Activated T-helper 2 cell treated with anti-CD3 and anti-CD28 coated beads, Interferon-gamma antibody, Interleukin-2, Interleukin-4, amounts not matched to agents 10 μg/mL and 5 μg/mL and 100 μg/mL, durations not matched to agents 14 hours and 24 hours and 36 hours (primary cell): ENCODE results near the gene GALNT12. TPM values are rescaled to one million over a fixed set of nuclear protein-coding genes. Genes with fewer than 3 reads are reported as not detected.
A peak's percentile ranks its signal among the peaks of the same experiment; 100 is the strongest.

ENCODE experiments used
- DNase-seq: peaks from one replicate; pipeline ENCODE4 v3.0.0; 2021; ENCODE audit warnings: low spot score
- H3K27ac Mint-ChIP-seq: one replicate; pipeline ENCODE4 v1.8.0; 2021; ENCODE audit warnings: mixed read lengths
- H3K27me3 Mint-ChIP-seq: one replicate; pipeline ENCODE4 v1.8.0; 2021; ENCODE audit warnings: low read depth, mixed read lengths
- H3K36me3 Mint-ChIP-seq: one replicate; pipeline ENCODE4 v1.8.0; 2021; ENCODE audit warnings: low read depth, mixed read lengths
- H3K4me1 Mint-ChIP-seq: one replicate; pipeline ENCODE4 v1.8.0; 2021; ENCODE audit warnings: low read depth, mixed read lengths
- H3K4me3 Mint-ChIP-seq: one replicate; pipeline ENCODE4 v1.8.0; 2021; ENCODE audit warnings: low read depth, mild to moderate bottlenecking, moderate library complexity, mixed read lengths
- H3K9me3 Mint-ChIP-seq: one replicate; pipeline ENCODE4 v1.8.0; 2021; ENCODE audit warnings: mixed read lengths
- intact Hi-C: fragments of 100-400 bp; cut with micrococcal nuclease; formaldehyde crosslinking; loops from one replicate; pipeline ENCODE4 v1.15.1; 2023
- total RNA-seq: library from RNA; stranded (reverse); gene quantifications from 2 replicates; pipeline ENCODE4 v1.2.3, GENCODE V29; 2022

Gene GALNT12
- total RNA-seq, 1 donor from 2014 or later = 2.8 TPM

DNA sequence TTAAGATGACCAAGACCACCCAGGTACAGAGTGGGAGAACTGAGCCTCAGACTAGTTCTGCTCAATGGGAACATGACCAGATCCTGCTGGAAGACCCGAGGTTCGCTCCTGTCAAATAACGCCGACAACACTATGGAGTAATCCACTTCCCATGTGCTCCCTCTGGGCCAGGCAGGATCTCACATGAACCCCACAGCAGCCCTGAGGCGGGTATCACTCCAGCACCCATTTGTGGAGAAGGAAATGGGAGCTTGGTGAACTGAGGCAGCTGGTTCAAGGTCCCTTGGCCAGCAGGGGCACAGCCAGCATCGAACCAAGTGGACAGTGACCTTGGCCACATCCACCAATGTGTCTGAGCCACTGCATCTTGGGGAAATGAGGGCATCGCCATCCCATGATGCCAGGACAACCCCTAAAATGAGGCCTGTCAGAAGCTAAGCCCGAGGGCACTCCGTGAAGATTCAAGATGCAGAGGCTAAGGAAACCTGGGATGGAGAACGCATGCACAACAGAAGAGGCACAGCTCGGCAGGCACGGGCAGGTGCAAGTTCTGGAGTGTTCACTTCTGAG is 19.6 kb upstream of the GALNT12 start:
- Mint-ChIP-seq H3K4me3 (no peak overlapping the region), H3K4me1 (peaks cover 8% of the 10 kb centered on the region), H3K36me3 (no peaks in the 10 kb centered on the region)

DNA sequence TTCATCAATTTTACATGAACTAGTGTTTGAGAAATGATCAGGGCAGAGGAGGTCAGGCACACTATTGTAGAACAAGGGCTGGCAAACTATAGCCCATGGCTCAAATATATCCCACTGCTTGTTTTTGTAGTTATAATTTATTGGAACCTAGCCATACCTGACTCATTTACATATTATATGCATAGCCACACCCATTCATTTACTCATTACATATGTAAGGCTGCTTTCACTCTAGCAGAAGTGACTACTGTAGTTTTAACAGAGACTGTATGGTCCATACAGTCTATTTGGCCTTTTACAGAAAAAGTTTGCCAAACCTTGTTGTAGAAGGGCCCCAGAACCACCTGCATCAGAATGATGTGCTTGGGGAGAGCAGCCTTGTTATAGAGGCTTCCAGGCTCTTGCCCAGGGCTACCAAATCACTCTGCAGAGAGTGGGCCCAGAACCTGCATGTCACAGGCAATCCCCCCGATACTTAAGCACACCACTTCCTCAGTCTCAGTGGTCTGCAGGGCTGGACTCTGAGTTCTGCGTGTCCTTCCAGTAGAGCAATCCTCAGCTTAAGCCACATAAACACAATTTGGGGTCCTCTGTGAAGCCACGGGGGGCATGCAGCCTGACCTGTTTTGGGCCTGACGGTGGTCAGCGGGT is 17.9 kb upstream of the GALNT12 start:
- no peak for DNase-seq
- peaks cover 9% of the 10 kb centered on the region for H3K4me1 Mint-ChIP-seq
- no peak overlapping the region for H3K4me3 Mint-ChIP-seq
- intact Hi-C loops = no loop called here
- no peak overlapping the region for H3K27ac Mint-ChIP-seq
- no peaks in the 10 kb centered on the region for H3K36me3 Mint-ChIP-seq
- no peaks in the 10 kb centered on the region for H3K9me3 Mint-ChIP-seq
- peaks cover 4% of the 10 kb centered on the region for H3K27me3 Mint-ChIP-seq

More for the DNA sequence above, 19.6 kb upstream of the GALNT12 start:
- no peaks in the 10 kb centered on the region for H3K9me3 Mint-ChIP-seq
- H3K27ac Mint-ChIP-seq = no peak overlapping the region
- intact Hi-C loops = no loop called here
- no peaks in the 10 kb centered on the region for H3K27me3 Mint-ChIP-seq
- DNase-seq = no peak

DNA sequence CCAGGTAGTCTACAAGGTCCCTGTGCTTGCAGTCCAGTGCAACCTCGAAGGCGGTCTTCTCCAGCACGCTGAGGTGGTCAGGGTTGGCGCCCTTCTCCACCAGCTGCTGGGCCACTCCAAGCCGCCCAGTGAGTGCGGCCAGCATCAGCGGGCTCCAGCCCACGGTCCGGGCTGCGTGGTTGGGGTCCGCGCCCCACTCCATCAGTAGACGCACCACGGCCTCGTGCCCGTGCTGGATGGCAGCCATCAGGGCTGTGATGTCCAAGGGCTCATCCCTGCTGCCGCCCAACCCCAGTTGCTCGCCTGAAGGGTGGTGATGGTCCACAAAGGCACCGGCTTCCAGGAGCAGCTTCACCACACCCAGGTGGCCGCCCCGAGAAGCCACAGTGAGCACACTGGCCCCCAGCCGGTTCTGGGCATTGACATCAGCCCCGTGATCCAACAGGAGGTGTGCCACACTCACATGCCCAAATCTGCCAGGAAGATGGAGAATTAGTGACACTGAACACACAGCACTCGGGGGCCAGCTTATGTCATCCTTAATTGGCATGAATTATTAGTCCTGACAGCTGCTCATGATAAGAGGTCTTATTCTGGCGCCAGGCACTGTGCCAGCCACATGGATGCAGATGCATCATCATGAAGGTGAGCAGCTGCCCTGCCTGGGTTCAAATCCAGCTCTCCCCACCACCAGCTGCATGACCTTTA is 17.2 kb upstream of the GALNT12 start:
- Mint-ChIP-seq H3K27ac (no peak overlapping the region), H3K27me3 (peaks cover 8% of the 10 kb centered on the region), H3K9me3 (no peaks in the 10 kb centered on the region), H3K4me1 (peaks cover 14% of the 10 kb centered on the region), H3K4me3 (no peak overlapping the region), H3K36me3 (no peaks in the 10 kb centered on the region)
- DNase-seq = no peak
- intact Hi-C loops = no loop called here

DNA sequence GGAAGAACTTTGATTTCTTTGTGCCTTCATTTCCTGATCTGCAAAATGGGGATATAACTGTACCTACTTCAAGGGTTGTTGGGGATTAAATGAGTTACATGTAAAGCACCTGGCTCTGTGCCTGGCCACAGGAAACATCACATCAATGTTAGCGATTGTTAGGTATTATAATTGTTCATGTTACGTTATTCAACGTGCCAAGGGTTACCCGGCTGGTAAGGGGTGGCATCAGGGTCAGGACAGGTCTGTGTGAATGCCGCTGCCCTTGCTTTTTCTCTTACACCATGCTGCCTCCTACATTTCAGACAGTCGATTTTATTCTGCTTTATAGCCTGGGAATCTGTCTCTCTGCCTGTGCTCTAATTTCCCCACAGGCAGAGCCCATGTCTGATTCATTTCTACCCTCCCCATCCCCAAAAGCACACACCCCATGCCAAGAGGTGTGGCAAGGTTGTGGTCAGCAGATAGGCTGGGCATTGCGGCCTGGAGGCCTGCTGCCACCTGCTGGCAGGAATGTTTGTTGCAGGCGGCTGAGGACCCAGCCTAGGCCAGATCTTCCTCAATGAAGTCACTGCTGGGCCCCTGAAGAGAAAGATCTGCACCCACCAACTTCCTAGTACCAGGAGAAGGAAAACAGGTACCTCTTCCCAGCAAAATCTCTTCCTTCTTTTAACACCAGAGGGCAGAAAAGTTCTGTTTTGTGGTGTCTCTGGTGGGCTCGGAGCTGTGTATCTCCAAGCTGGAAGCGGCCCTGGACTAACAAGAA is 16.4 kb upstream of the GALNT12 start:
- Mint-ChIP-seq H3K36me3 (no peaks in the 10 kb centered on the region), H3K4me3 (no peak overlapping the region), H3K27me3 (peaks cover 13% of the 10 kb centered on the region), H3K9me3 (no peaks in the 10 kb centered on the region), H3K27ac (no peak overlapping the region), H3K4me1 (peaks cover 20% of the 10 kb centered on the region)
- DNase-seq = peak; percentile 55
- intact Hi-C loops = loop anchor here (1.0 kb wide), 1 partner anchor 476 kb away; no protein-coding TSS in a partner anchor

DNA sequence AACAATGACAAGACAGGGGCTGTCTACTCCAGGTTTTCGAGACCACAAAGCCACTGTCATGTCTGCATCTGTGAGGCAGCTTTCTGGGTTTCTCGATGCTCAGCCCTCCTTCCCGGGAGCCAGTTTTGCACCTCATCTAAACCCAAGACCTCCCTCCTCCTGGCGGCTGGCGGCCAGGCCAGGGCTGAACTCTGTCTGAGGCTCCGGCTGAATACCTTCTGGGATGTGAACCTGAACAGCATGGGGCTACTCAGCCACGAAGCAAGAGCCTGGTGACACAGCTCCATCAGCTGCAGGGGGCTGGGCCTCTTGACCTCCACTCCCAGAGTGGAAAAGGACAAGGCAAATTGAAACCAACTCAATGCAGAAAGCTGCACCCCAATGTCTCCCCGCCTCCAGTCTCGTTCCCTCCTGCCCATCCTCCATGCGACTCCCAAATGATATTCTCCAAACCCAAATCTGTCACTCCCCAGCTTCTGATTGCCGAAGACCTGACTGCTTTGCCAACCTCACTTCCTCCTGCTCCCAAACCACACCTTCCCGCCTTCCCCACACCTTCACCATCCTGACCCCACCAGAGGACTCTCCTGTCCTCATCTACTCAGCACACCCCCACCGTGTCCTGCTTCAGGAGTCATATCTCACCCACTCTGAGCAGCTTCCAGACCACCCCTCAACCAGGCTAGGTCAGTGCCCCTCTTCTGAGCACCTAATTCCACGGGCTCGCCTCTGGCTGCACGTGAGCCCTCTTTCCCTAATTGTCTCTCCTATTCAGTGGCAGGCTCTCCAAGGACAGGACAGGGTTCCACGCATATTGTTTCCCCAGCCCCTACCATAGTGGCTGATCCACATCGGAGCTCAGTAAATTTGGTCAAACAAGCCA is 15.6 kb upstream of the GALNT12 start:
- Mint-ChIP-seq H3K4me1 (peaks cover 20% of the 10 kb centered on the region), H3K9me3 (no peaks in the 10 kb centered on the region), H3K27me3 (peaks cover 13% of the 10 kb centered on the region), H3K27ac (no peak overlapping the region), H3K36me3 (no peaks in the 10 kb centered on the region), H3K4me3 (no peak overlapping the region)
- DNase-seq = no peak
- intact Hi-C loops = loop anchor here (1.0 kb wide), 1 partner anchor 477 kb away; no protein-coding TSS in a partner anchor

DNA sequence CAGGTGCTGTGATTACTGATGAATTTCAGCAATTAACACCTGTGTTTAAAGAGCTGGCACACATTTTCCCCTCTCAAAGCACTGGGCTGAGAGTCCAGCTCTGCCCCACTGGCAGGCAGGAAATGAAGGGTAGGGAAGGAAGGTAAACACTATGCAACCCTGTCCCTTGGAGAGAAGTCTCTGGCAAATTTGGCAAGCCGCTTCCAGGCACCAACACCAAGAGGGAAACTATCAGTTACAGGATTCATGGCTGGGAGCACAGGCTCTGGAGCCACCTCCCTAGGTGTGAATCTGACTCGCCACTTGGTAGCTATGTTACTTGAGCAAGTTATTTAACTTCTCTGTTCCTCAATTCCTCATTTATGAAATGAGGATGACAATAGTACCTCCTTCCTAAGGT is 14.4 kb upstream of the GALNT12 start:
- Mint-ChIP-seq H3K27me3 (peaks cover 21% of the 10 kb centered on the region), H3K4me3 (no peak overlapping the region), H3K4me1 (peaks cover 23% of the 10 kb centered on the region), H3K27ac (no peak overlapping the region), H3K36me3 (peaks cover 3% of the 10 kb centered on the region), H3K9me3 (peaks cover 5% of the 10 kb centered on the region)
- DNase-seq = no peak
- intact Hi-C loops = no loop called here

DNA sequence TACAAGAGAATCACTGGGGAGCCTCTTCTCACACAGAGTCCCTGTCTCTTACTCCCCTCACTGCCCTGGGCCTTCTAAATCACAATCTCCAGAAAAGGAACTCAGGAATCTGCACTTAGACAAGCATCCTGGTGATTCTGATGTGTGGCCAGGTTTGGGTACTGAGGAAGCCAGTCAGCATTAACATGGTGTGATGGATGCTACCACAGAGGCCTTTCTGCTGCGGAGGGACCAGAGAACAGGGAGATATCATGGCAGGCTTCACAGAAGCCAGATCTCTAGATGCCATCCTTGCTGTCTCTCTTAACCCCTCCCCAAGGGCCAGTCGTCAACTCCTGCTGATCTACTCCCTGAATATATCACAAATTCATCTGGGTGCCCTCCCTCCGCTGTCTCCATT is 12.7 kb upstream of the GALNT12 start:
- peaks cover 23% of the 10 kb centered on the region for H3K4me1 Mint-ChIP-seq
- DNase-seq = no peak
- intact Hi-C loops = no loop called here
- H3K4me3 Mint-ChIP-seq = peak overlapping the region; percentile 10
- H3K27me3 Mint-ChIP-seq = peaks cover 28% of the 10 kb centered on the region
- peaks cover 10% of the 10 kb centered on the region for H3K36me3 Mint-ChIP-seq
- no peak overlapping the region for H3K27ac Mint-ChIP-seq
- peaks cover 14% of the 10 kb centered on the region for H3K9me3 Mint-ChIP-seq

DNA sequence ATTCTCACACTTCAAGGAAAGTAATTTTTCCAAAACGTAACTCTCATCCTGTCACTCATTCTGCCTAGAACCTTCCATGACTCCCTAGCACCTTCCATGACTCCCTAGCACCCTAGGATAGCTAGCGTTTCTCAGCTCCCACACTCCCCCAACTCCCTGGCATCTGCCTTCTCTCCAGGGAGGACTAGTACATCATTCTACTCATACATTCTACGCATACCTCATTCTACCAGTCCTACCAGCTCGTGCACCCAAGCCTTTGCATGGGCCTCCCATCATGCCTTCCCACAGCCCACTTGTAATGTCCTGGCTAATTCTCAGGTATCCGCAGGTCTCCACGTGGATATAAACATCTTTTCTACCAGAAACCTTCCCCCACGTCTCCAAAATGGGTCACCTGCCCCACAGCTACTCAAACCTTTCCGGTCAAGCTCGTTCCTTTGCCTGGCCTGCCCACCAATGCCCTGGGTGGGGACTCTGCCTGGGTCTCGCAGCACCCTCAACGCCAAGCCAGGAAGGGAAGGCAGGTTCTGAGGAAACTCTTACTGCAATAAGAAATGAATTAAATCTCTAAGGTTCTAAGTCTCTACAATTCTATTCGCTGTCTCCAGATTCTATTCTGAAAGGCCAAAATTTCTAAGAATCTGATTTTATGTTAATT is 12.0 kb upstream of the GALNT12 start:
- peaks cover 28% of the 10 kb centered on the region for H3K27me3 Mint-ChIP-seq
- peaks cover 10% of the 10 kb centered on the region for H3K36me3 Mint-ChIP-seq
- DNase-seq = no peak
- H3K27ac Mint-ChIP-seq = no peak overlapping the region
- H3K4me1 Mint-ChIP-seq = peaks cover 23% of the 10 kb centered on the region
- H3K4me3 Mint-ChIP-seq = peak overlapping the region; percentile 10
- peaks cover 14% of the 10 kb centered on the region for H3K9me3 Mint-ChIP-seq
- intact Hi-C loops = no loop called here

DNA sequence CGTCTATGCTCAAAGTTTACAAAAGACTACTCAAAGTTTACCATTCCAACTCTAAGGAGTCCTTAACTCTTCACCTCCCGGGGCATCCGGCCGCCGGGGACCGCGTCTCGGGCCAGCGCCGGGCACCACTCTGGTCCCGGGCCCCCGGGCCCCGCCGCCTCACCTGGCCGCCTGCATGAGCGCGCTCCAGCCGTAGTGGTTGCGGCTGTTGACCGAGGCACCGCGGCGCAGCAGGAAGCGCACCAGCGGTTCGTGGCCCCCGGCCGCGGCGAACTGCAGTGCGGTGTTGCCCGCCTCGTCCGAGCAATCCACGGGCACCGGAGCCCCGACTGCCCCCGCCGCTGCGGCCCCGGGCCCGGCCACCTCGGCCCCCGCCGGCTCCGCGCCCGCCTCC is 11.5 kb upstream of the GALNT12 start:
- peaks cover 10% of the 10 kb centered on the region for H3K36me3 Mint-ChIP-seq
- H3K4me3 Mint-ChIP-seq = peak overlapping the region; percentile 10
- H3K9me3 Mint-ChIP-seq = peaks cover 14% of the 10 kb centered on the region
- peaks cover 28% of the 10 kb centered on the region for H3K27me3 Mint-ChIP-seq
- no peak for DNase-seq
- peaks cover 23% of the 10 kb centered on the region for H3K4me1 Mint-ChIP-seq
- intact Hi-C loops = no loop called here
- no peak overlapping the region for H3K27ac Mint-ChIP-seq

DNA sequence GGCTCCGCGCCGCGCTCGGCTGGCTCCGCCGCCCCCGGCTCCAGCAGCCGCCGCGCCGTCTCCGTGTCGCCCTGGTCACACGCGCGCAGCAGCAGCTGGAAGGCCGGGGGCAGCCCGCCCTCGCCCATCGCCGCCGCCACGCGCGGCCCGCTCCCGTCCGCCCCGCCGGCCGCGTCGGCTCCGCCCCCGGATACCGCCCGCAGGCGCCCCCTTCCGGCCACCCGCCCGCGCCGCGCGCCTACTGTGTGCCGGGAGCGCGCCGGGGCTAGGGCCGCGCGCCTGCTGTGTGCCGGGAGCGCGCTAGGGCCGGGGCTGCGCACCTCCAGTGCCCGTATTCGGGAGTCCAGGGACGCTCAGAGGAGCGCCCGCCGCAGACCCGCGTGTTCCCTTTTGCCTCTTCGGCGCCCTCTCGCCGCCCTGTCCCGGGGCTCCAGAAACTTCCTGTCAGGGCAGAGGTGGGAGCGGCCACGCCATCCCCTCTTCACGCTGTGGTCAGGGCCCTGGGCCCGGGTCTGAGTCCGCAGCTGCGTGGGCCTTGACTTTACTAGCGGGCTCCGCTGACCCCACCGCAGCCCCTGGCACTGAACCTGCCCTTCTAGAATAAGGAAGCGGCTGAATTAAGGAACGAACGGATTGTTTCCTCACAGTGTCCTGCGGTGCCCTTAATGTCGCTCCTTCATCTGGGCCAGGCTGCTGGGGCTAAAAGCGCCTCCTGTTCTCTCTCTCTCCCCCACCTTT is 10.9 kb upstream of the GALNT12 start, which contains the start of gene ANKS6:
ANKS6 (minus strand) TSS at position 192 of the 738 bp plus-strand sequence; CDS start at position 128, 64 bp downstream.
- H3K4me3 Mint-ChIP-seq = peak within 1 kb of the TSS; percentile 81
- H3K27ac Mint-ChIP-seq = peak within 1 kb of the TSS; percentile 53
- peaks cover 21% of the 10 kb centered on the region for H3K4me1 Mint-ChIP-seq
- H3K27me3 Mint-ChIP-seq = peaks cover 28% of the 10 kb centered on the region
- peak; percentile 78 for DNase-seq
- peaks cover 14% of the 10 kb centered on the region for H3K9me3 Mint-ChIP-seq
- intact Hi-C loops = no loop called here
- H3K36me3 Mint-ChIP-seq = peaks cover 10% of the 10 kb centered on the region

DNA sequence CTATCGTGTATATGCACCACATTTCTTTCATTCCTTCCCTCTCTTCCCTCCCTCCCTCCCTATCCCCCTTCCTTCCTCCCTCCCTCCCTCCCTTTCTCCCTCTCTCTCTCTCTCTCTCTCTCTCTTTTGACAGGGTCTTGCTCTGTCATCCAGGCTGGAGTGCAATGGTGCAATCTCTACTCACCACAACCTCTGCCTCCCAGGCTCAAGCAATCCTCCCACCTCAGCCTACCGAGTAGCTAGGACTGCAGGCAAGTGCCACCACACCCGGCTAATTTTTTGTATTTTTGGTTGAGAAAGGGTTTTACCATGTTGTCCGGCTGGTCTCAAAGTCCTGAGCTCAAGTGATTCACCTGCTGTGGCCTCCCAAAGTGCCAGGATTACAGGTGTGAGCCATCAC is 10.0 kb upstream of the GALNT12 start:
- Mint-ChIP-seq H3K9me3 (peaks cover 14% of the 10 kb centered on the region), H3K27ac (no peak overlapping the region), H3K4me1 (peaks cover 16% of the 10 kb centered on the region), H3K36me3 (peaks cover 10% of the 10 kb centered on the region), H3K27me3 (peaks cover 35% of the 10 kb centered on the region), H3K4me3 (peak overlapping the region; percentile 81)
- no peak for DNase-seq
- intact Hi-C loops = no loop called here
